H1 (cell line): Measurements from ENCODE around the gene MYO1A. TPM values are rescaled to one million over a fixed set of nuclear protein-coding genes. Genes with fewer than 3 reads are reported as not detected.

Experiments
- CTCF ChIA-PET: fragments of 300-600 bp; sonication (Branson Sonifier 250); formaldehyde crosslinking; loops from one replicate; lab custom pipeline; 2021; ENCODE audit not compliant: partially characterized antibody; lab: Charles Lee
- POLR2A ChIA-PET: fragments of 300-600 bp; sonication (Branson Sonifier 250); formaldehyde crosslinking; loops from one replicate; lab custom pipeline; 2021; ENCODE audit warnings: inconsistent platforms; ENCODE audit not compliant: partially characterized antibody; lab: Charles Lee
- DNase-seq, 2 experiments: peaks; one replicate each; pipeline versions ENCODE4 v3.0.0 to v3.0.0-alpha.2; 2010 to 2022; ENCODE audit warnings: low spot score in 2 of 2, low read depth in 1 of 2, mixed read lengths in 1 of 2
- FAIRE-seq: peaks from 2 replicates; lab custom pipeline; 2011; peaks lifted over from hg19 to GRCh38; lab: Jason Lieb, UNC
- H2AFZ ChIP-seq: 2 replicates; pipeline ENCODE4 v1.8.1; 2012; ENCODE audit warnings: low read length, inconsistent platforms
- H2AK5ac ChIP-seq: 2 replicates; pipeline ENCODE4 v1.6.1; 2013; ENCODE audit warnings: low read depth, low read length
- H2BK120ac ChIP-seq: replicated peaks from 2 replicates; pipeline ENCODE3; 2013; ENCODE audit warnings: low read depth, low read length, inconsistent platforms
- H2BK12ac ChIP-seq: 2 replicates; pipeline ENCODE4 v1.6.1; 2013; ENCODE audit warnings: low read depth, low read length
- H2BK15ac ChIP-seq: 2 replicates; pipeline ENCODE4 v1.6.1; 2013; ENCODE audit warnings: low read length
- H2BK20ac ChIP-seq: 2 replicates; pipeline ENCODE4 v1.6.1; 2013; ENCODE audit warnings: low read length
- H2BK5ac ChIP-seq: 2 replicates; pipeline ENCODE4 v1.6.1; 2013; ENCODE audit warnings: low read depth, low read length
- H3K14ac ChIP-seq: 2 replicates; pipeline ENCODE4 v1.6.1; 2013; ENCODE audit warnings: inconsistent platforms; ENCODE audit not compliant: insufficient read length
- H3K18ac ChIP-seq: 2 replicates; pipeline ENCODE4 v1.6.1; 2013; ENCODE audit warnings: low read length; ENCODE audit errors: extremely low read depth
- H3K23ac ChIP-seq: 2 replicates; pipeline ENCODE4 v1.6.1; 2013; ENCODE audit warnings: inconsistent platforms; ENCODE audit not compliant: insufficient read length
- H3K23me2 ChIP-seq: 2 replicates; pipeline ENCODE4 v1.6.1; 2013; ENCODE audit warnings: low read depth, low read length
- H3K27ac ChIP-seq: 2 replicates; pipeline ENCODE4 v1.6.1; 2011; ENCODE audit warnings: low read depth, low read length, inconsistent platforms
- H3K27me3 ChIP-seq, 4 experiments: replicated peaks in 1 of 4; 1 replicate in 1 of 4; 2 replicates in 3 of 4; pipeline versions ENCODE4 v1.6.1 to v1.8.1; 2011 to 2013; ENCODE audit warnings: low read length in 3 of 4, mild to moderate bottlenecking in 3 of 4, inconsistent platforms in 2 of 4, mixed read lengths in 2 of 4, moderate library complexity in 1 of 4; ENCODE audit not compliant: control insufficient read depth in 3 of 4, insufficient read depth in 3 of 4; ENCODE audit errors: extremely low read depth in 1 of 4
- H3K36me3 ChIP-seq, 4 experiments: 2 replicates each; pipeline versions ENCODE4 v1.6.1 to v1.8.1; 2011 to 2013; ENCODE audit warnings: mild to moderate bottlenecking in 4 of 4, low read length in 3 of 4, moderate library complexity in 2 of 4, control low read depth in 1 of 4, inconsistent platforms in 1 of 4; ENCODE audit not compliant: insufficient read depth in 4 of 4, control insufficient read depth in 2 of 4
- H3K4ac ChIP-seq: replicated peaks from 2 replicates; pipeline ENCODE3; 2013; ENCODE audit warnings: low read length, low read depth, mixed read lengths, inconsistent platforms; ENCODE audit not compliant: insufficient read length
- H3K4me1 ChIP-seq, 4 experiments: replicated peaks in 1 of 4; 1 replicate in 1 of 4; 2 replicates in 3 of 4; pipeline versions ENCODE4 v1.6.1 to v1.8.1; 2011 to 2013; ENCODE audit warnings: low read length in 3 of 4, inconsistent platforms in 2 of 4, mixed read lengths in 1 of 4; ENCODE audit not compliant: insufficient read depth in 4 of 4, control insufficient read depth in 3 of 4
- H3K4me2 ChIP-seq, 2 experiments: 2 replicates each; pipeline versions ENCODE4 v1.6.1 to v1.8.1; 2011 to 2013; ENCODE audit warnings: low read depth in 2 of 2, low read length in 2 of 2, control low read depth in 1 of 2, inconsistent platforms in 1 of 2, mild to moderate bottlenecking in 1 of 2; ENCODE audit not compliant: insufficient read depth in 1 of 2
- H3K4me3 ChIP-seq, 4 experiments: fragments of 200-600, 300-600 bp in 1 of 4; sonication (generic), shearing (Covaris generic), sonication (Bioruptor Twin) in 1 of 4; 2 replicates each; pipeline versions ENCODE4 v1.5.1 to v1.8.1; 2011 to 2016; ENCODE audit warnings: low read length in 4 of 4, low read depth in 3 of 4, control low read depth in 2 of 4, inconsistent platforms in 2 of 4, mild to moderate bottlenecking in 2 of 4, mixed read lengths in 1 of 4, moderate library complexity in 1 of 4; ENCODE audit not compliant: insufficient read depth in 2 of 4; ENCODE audit errors: extremely low read depth in 1 of 4
- H3K56ac ChIP-seq: replicated peaks from 2 replicates; pipeline ENCODE3; 2013; ENCODE audit warnings: low read depth, mild to moderate bottlenecking, mixed read lengths, low read length, inconsistent platforms; ENCODE audit not compliant: insufficient read length
- H3K79me1 ChIP-seq: 2 replicates; pipeline ENCODE4 v1.6.1; 2013; ENCODE audit warnings: low read depth, low read length, control low read depth
- H3K79me2 ChIP-seq, 2 experiments: 2 replicates each; pipeline versions ENCODE4 v1.6.1 to v1.8.1; 2012 to 2013; ENCODE audit warnings: low read length in 2 of 2, mild to moderate bottlenecking in 2 of 2, inconsistent platforms in 1 of 2; ENCODE audit not compliant: insufficient read depth in 2 of 2, control insufficient read depth in 1 of 2
- H3K9ac ChIP-seq, 4 experiments: replicated peaks in 1 of 4; 1 replicate in 1 of 4; 2 replicates in 3 of 4; pipeline versions ENCODE4 v1.6.1 to v1.8.1; 2011 to 2013; ENCODE audit warnings: low read depth in 3 of 4, low read length in 3 of 4, control low read depth in 2 of 4, mild to moderate bottlenecking in 2 of 4, moderate library complexity in 2 of 4, inconsistent platforms in 1 of 4; ENCODE audit errors: extremely low read depth in 1 of 4
- H3K9me3 ChIP-seq, 2 experiments: 2 replicates each; pipeline versions ENCODE4 v1.6.1 to v1.8.1; 2012 to 2013; ENCODE audit warnings: mild to moderate bottlenecking in 2 of 2, moderate library complexity in 2 of 2, control low read depth in 1 of 2, inconsistent platforms in 1 of 2, low read depth in 1 of 2, low read length in 1 of 2, mixed read lengths in 1 of 2; ENCODE audit not compliant: insufficient read depth in 2 of 2
- H4K20me1 ChIP-seq, 2 experiments: replicated peaks in 1 of 2; 2 replicates each; pipeline versions ENCODE3 to v1.8.1; 2011 to 2013; ENCODE audit warnings: inconsistent platforms in 2 of 2, low read length in 2 of 2, mild to moderate bottlenecking in 1 of 2; ENCODE audit not compliant: insufficient read depth in 2 of 2, control insufficient read depth in 1 of 2
- H4K5ac ChIP-seq: 2 replicates; pipeline ENCODE4 v1.6.1; 2013; ENCODE audit warnings: low read length, low read depth, mixed read lengths, inconsistent platforms; ENCODE audit not compliant: insufficient read length
- H4K8ac ChIP-seq: 2 replicates; pipeline ENCODE4 v1.8.0; 2013; ENCODE audit warnings: mild to moderate bottlenecking, moderate library complexity, low read length, inconsistent platforms; ENCODE audit not compliant: insufficient read depth; ENCODE audit errors: extremely low read depth
- H4K91ac ChIP-seq: replicated peaks from 2 replicates; pipeline ENCODE3; 2013; ENCODE audit warnings: low read length, mixed read lengths, inconsistent platforms; ENCODE audit not compliant: insufficient read length
- BCL11A ChIP-seq, 2 experiments: IDR thresholded peaks; one replicate each; pipeline ENCODE4 v1.6.1; 2011; ENCODE audit warnings: low read depth in 2 of 2, low read length in 2 of 2, mild to moderate bottlenecking in 2 of 2
- CHD1 ChIP-seq: IDR thresholded peaks from 2 replicates; pipeline ENCODE4 v1.6.1; 2012; ENCODE audit warnings: low read depth, low read length, improper control_type of control experiment
- EZH2 ChIP-seq: fragments of 200-600 bp; sonication (generic); IDR thresholded peaks from 2 replicates; pipeline ENCODE4 v1.7.1; 2012; ENCODE audit warnings: low read depth, mild to moderate bottlenecking, moderate library complexity, low read length, inconsistent platforms; ENCODE audit not compliant: severe bottlenecking
- POLR2AphosphoS5 ChIP-seq: IDR thresholded peaks from 2 replicates; pipeline ENCODE4 v1.6.1; 2011; ENCODE audit warnings: low read depth, low read length
- POU5F1 ChIP-seq: IDR thresholded peaks from 2 replicates; pipeline ENCODE4 v1.6.1; 2011; ENCODE audit warnings: low read depth, mild to moderate bottlenecking, low read length, moderate library complexity
- WGBS, 2 experiments: shearing (Covaris generic) in 1 of 2; methylation state at CpG; one replicate each; pipeline versions ENCODE4 v1.1.6 to v1.1.7; 2013 to 2015; ENCODE audit warnings: low lambda C conversion rate in 2 of 2, mixed read lengths in 2 of 2, inconsistent platforms in 1 of 2, low coverage in 1 of 2, missing lambda C conversion rate in 1 of 2; ENCODE audit not compliant: insufficient replicate concordance in 2 of 2, insufficient coverage in 1 of 2, insufficient read length in 1 of 2; ENCODE audit errors: extremely low coverage in 1 of 2, missing lambda C conversion rate in 1 of 2; 5-methylcytosine and 5-hydroxymethylcytosine counted together
- polyA plus RNA-seq, 7 experiments: library from polyadenylated mRNA; depleted of rRNA in 3 of 7; stranded (reverse) in 5 of 7; unstranded in 2 of 7; fragments of >200 nt in 5 of 7; fragments of 200-250 nt in 2 of 7; gene quantifications; 1 replicate in 5 of 7; 2 replicates in 1 of 7; 4 replicates in 1 of 7; pipeline versions ENCODE4 v1.2.1 to v1.2.3, GENCODE V29; 2011 to 2013; ENCODE audit warnings: missing spikeins in 2 of 7, mixed read lengths in 2 of 7
- total RNA-seq: library from RNA; stranded (reverse); fragmentation: NEBNext Ultra II Directional; extraction: Animal tissue kit (Norgen Biotek cat#: 25700); gene quantifications from 2 replicates; pipeline ENCODE4 v1.2.1, GENCODE V29; 2021

The MYO1A gene
- total and polyA plus RNA-seq, 2 of the 8 experiments (the other 6 are each of a cell fraction or from before 2014, with no cell fraction given): 0.54 to 0.77 TPM

- Histone ChIP-seq H3K4me2 (no peak overlapping the region), H3K18ac (no peak overlapping the region), H3K23ac (no peak overlapping the region), H2AFZ (no peak overlapping the region), H4K91ac (no peak overlapping the region), H3K27ac (no peak overlapping the region), H3K36me3 (no peaks in the 10 kb centered on the region), H4K5ac (no peak overlapping the region), H3K4me3 (no peak overlapping the region), H3K23me2 (no peaks in the 10 kb centered on the region), H3K56ac (no peak overlapping the region), H2BK20ac (no peak overlapping the region), H3K14ac (no peak overlapping the region), H2BK12ac (no peak overlapping the region), H4K8ac (no peak overlapping the region), H2BK15ac (no peak overlapping the region), H3K27me3 (no peaks in the 10 kb centered on the region), H2BK120ac (no peak overlapping the region), H3K9ac (no peak overlapping the region), H4K20me1 (no peaks in the 10 kb centered on the region), H3K79me1 (no peaks in the 10 kb centered on the region), H3K4me1 (no peaks in the 10 kb centered on the region), H3K79me2 (no peaks in the 10 kb centered on the region), H3K4ac (no peak overlapping the region), H3K9me3 (no peaks in the 10 kb centered on the region), H2BK5ac (no peak overlapping the region), H2AK5ac (no peak overlapping the region)
- TF ChIP-seq POLR2AphosphoS5 (no peak), CHD1 (no peak), EZH2 (no peak), POU5F1 (no peak), BCL11A (IDR thresholded peaks at IDR 0.05; ENCODE audit: low read depth in 2 of 2, low read length in 2 of 2) (no peak)
- ChIA-PET CTCF (interaction anchor here (0.7 to 7.5 kb wide), 8 partner anchors 8 to 66 kb away, joined by 3 to 77 read pairs (median 4); no protein-coding TSS in a partner anchor), POLR2A (interaction anchor here (1.3 to 3.5 kb wide), 3 partner anchors 9 to 13 kb away, joined by 3 to 11 read pairs (median 4); no protein-coding TSS in a partner anchor)
- no peak for FAIRE-seq
- WGBS, 2 experiments: 96% methylated on average over 6 of the region's 6 CpGs; no CpG with 5 or more reads in 1 of the 2 experiments
- no peak for DNase-seq
Measured at GRCh38 chr12:57046086-57046791, 3.7 kb downstream of the MYO1A start.
